ENCODE results near the gene ADORA1. TPM values are rescaled to one million over a fixed set of nuclear protein-coding genes. Genes with fewer than 3 reads are reported as not detected.
A peak's percentile ranks its signal among the peaks of the same experiment; 100 is the strongest.

Gene ADORA1
- total RNA-seq, 2 donors from 2014 or later = 0.15 to 0.18 TPM

DNA sequence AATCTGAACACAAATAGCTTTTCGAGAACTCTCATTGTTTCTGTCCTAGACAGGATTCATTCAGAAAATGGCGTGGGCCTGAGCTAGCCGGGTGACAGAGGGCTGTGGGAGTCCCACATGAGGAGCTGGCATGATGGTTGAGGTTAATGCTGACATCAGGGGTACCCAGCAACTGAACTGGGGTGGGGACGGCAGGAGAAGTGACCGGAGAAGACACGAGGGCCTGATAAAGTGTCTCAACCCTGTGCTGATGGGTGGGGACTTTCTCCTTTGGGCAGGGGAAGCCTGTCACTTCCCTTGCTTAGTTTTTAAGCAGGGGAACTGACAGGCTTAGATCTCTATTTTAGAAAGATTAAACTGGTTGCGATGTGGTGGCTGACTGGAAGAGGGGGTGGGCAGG, 87.3 kb downstream of the ADORA1 start:
- no peaks in the 10 kb centered on the region for H3K9me3 ChIP-seq (ENCODE audit: control insufficient read depth, low read length, poor library complexity, severe bottlenecking)
- Mint-ChIP-seq H3K4me1 (peaks cover 8% of the 10 kb centered on the region), H3K27me3 (peaks cover 29% of the 10 kb centered on the region), H3K27ac (no peak overlapping the region), H3K36me3 (ENCODE audit: low read depth) (peaks cover 2% of the 10 kb centered on the region), H3K4me3 (no peak overlapping the region)
- no peak for DNase-seq
- no peak for ATAC-seq

DNA sequence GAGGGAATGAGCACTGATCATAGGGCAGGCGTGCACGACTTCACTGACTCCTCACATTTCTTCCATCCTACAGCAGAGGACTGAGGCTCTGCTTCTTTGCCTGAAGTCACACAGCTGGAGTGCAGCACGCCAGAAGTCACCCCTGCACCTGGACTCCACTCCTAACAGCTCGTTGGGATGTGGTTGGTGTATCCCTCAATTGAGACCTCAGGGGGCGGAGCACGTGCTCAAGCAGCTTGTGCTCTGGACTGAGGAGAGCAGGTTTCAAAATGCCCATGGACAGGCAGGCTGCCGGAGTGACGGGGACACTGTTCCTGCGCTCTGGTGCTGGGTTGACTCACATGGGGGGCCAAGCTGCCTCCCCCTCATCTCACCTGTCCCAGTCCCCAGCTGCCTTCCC, 88.0 kb downstream of the ADORA1 start:
- no peak overlapping the region for H3K4me3 Mint-ChIP-seq
- H3K27me3 Mint-ChIP-seq = peaks cover 29% of the 10 kb centered on the region
- peaks cover 2% of the 10 kb centered on the region for H3K36me3 Mint-ChIP-seq (ENCODE audit: low read depth)
- H3K27ac Mint-ChIP-seq = no peak overlapping the region
- no peaks in the 10 kb centered on the region for H3K9me3 ChIP-seq (ENCODE audit: control insufficient read depth, low read length, poor library complexity, severe bottlenecking)
- DNase-seq = no peak
- H3K4me1 Mint-ChIP-seq = peaks cover 8% of the 10 kb centered on the region
- ATAC-seq = no peak

GRCh38 chr1:203216274-203217138, 89.0 kb downstream of the ADORA1 start:
- Mint-ChIP-seq H3K36me3 (ENCODE audit: low read depth) (peaks cover 2% of the 10 kb centered on the region), H3K4me3 (no peak overlapping the region), H3K27ac (peak overlapping the region; percentile 66), H3K4me1 (peaks cover 8% of the 10 kb centered on the region), H3K27me3 (peaks cover 29% of the 10 kb centered on the region)
- ATAC-seq (peak; percentile 64), DNase-seq (peak in 2 of 3 donors; percentile 14 to 41)
- no peaks in the 10 kb centered on the region for H3K9me3 ChIP-seq (ENCODE audit: control insufficient read depth, low read length, poor library complexity, severe bottlenecking)

Other genes with a start within 250 kb of the ADORA1 start
- gene RABIF, start 238.6 kb upstream of the ADORA1 start, total RNA-seq = 10 to 100 TPM; 10.3 to 11.1 TPM
- 10 to 100 TPM; 16.7 to 21.1 TPM for gene KLHL12, start 200.5 kb upstream of the ADORA1 start, total RNA-seq
- gene ADIPOR1, start 169.4 kb upstream of the ADORA1 start, total RNA-seq = 100 to 1,000 TPM in 1 of 2 donors, 10 to 100 TPM in 1; 65.8 to 126 TPM
- 10 to 100 TPM; 41.6 to 42.4 TPM for gene CYB5R1, start 160.5 kb upstream of the ADORA1 start, total RNA-seq
- 100 to 1,000 TPM; 118 to 130 TPM for gene TMEM183A, start 120.4 kb upstream of the ADORA1 start, total RNA-seq
- gene PPFIA4, start 101.2 kb upstream of the ADORA1 start, total RNA-seq = 1 to 10 TPM in 1 of 2 donors, under 1 TPM in 1; 0.81 to 1.5 TPM
- not detected for gene MYOG, start 41.7 kb upstream of the ADORA1 start, total RNA-seq
- gene MYBPH, start 48.1 kb downstream of the ADORA1 start, total RNA-seq = not detected
- not detected for gene CHI3L1, start 59.0 kb downstream of the ADORA1 start, total RNA-seq
- 1 to 10 TPM in 1 of 2 donors, under 1 TPM in 1; 0.13 to 1.0 TPM for gene CHIT1, start 101.9 kb downstream of the ADORA1 start, total RNA-seq
- gene BTG2, start 177.8 kb downstream of the ADORA1 start, total RNA-seq = 100 to 1,000 TPM; 584 to 606 TPM
- gene FMOD, start 223.4 kb downstream of the ADORA1 start, total RNA-seq = not detected